HepG2 (cell line): Measurements from ENCODE around the gene C5orf34. TPM values are rescaled to one million over a fixed set of nuclear protein-coding genes. Genes with fewer than 3 reads are reported as not detected.

Experiments
- CCDC6 ChIP-seq: sonication (generic); formaldehyde crosslinking; IDR thresholded peaks from 2 replicates; pipeline ENCODE4 v1.8.1; 2022; ENCODE audit warnings: mild to moderate bottlenecking, missing genetic modification reagents, moderate library complexity
- ELF1 ChIP-seq: sonication (generic); formaldehyde crosslinking; IDR thresholded peaks from 2 replicates; pipeline ENCODE4 v1.4.0; 2020; ENCODE audit warnings: missing genetic modification reagents
- FOSL2 ChIP-seq: sonication (generic); formaldehyde crosslinking; IDR thresholded peaks from 2 replicates; pipeline ENCODE4 v1.4.0; 2020; ENCODE audit warnings: missing genetic modification reagents
- GABPA ChIP-seq, 2 experiments: IDR thresholded peaks; 2 replicates each; pipeline ENCODE4 v1.6.1; 2011 to 2016; ENCODE audit warnings: low read depth in 2 of 2, low read length in 1 of 2, missing biosample characterization in 1 of 2, missing genetic modification characterization in 1 of 2
- HCFC1 ChIP-seq: fragments of 150-350 bp; IDR thresholded peaks from 2 replicates; pipeline ENCODE4 v1.6.1; 2014; ENCODE audit warnings: low read depth, low read length
- HOXA3 ChIP-seq: sonication (generic); formaldehyde crosslinking; IDR thresholded peaks from 2 replicates; pipeline ENCODE4 v1.5.0; 2020; ENCODE audit warnings: missing genetic modification reagents
- MAF1 ChIP-seq: sonication (generic); formaldehyde crosslinking; IDR thresholded peaks from 2 replicates; pipeline ENCODE4 v1.5.0; 2020; ENCODE audit warnings: missing genetic modification reagents, borderline replicate concordance
- PATZ1 ChIP-seq: sonication (generic); formaldehyde crosslinking; IDR thresholded peaks from 2 replicates; pipeline ENCODE4 v1.4.0; 2020; ENCODE audit warnings: missing genetic modification reagents
- PRMT3 ChIP-seq: sonication (generic); formaldehyde crosslinking; IDR thresholded peaks from 2 replicates; pipeline ENCODE4 v1.8.1; 2022; ENCODE audit warnings: low read depth, mild to moderate bottlenecking, moderate library complexity, missing genetic modification reagents, borderline replicate concordance
- RNF2 ChIP-seq: fragments of 450-650 bp; conservative IDR thresholded peaks from 2 replicates; pipeline ENCODE4 v1.6.1; 2016; ENCODE audit warnings: low read depth
- SP1 ChIP-seq, 2 experiments: fragments of 450-650 bp in 1 of 2; sonication (generic) in 1 of 2; formaldehyde crosslinking in 1 of 2; IDR thresholded peaks; 2 replicates each; pipeline versions ENCODE4 v1.4.0 to v1.6.1; 2016 to 2020; ENCODE audit warnings: missing genetic modification reagents in 1 of 2
- SPEN ChIP-seq: sonication (generic); formaldehyde crosslinking; IDR thresholded peaks from 2 replicates; pipeline ENCODE4 v1.5.1; 2020; ENCODE audit warnings: low read depth, mild to moderate bottlenecking, missing genetic modification reagents
- SRSF1 ChIP-seq: fragments of 200-400 bp; formaldehyde crosslinking; optimal IDR thresholded peaks from 2 replicates; pipeline ENCODE3; 2017; ENCODE audit warnings: mild to moderate bottlenecking, low read depth, low read length, moderate library complexity
- THYN1 ChIP-seq: sonication (generic); formaldehyde crosslinking; IDR thresholded peaks from 2 replicates; pipeline ENCODE4 v1.8.1; 2023; ENCODE audit warnings: low read depth, mild to moderate bottlenecking, moderate library complexity, missing genetic modification reagents, borderline replicate concordance
- YY1 ChIP-seq: IDR thresholded peaks from 2 replicates; pipeline ENCODE4 v1.6.1; 2011; ENCODE audit warnings: low read length, low read depth, moderate library complexity, mild to moderate bottlenecking; ENCODE audit not compliant: insufficient read depth, insufficient replicate concordance
- ZHX1 ChIP-seq: sonication (generic); formaldehyde crosslinking; IDR thresholded peaks from 2 replicates; pipeline ENCODE4 v1.8.1; 2022; ENCODE audit warnings: low read depth, mild to moderate bottlenecking, missing genetic modification reagents
- ZNF253 ChIP-seq: sonication (generic); formaldehyde crosslinking; IDR thresholded peaks from 2 replicates; pipeline ENCODE4 v1.8.0; 2022; ENCODE audit warnings: mild to moderate bottlenecking, missing genetic modification reagents, borderline replicate concordance
- ZNF282 ChIP-seq: fragments of 450-650 bp; IDR thresholded peaks from 2 replicates; pipeline ENCODE4 v1.6.1; 2018; ENCODE audit not compliant: partially characterized antibody
- ZNF362 ChIP-seq: sonication (generic); formaldehyde crosslinking; IDR thresholded peaks from 2 replicates; pipeline ENCODE4 v1.4.0; 2020; ENCODE audit warnings: missing genetic modification reagents, mild to moderate bottlenecking, borderline replicate concordance
- ZNF547 ChIP-seq: sonication (generic); formaldehyde crosslinking; IDR thresholded peaks from 2 replicates; pipeline ENCODE4 v1.5.1; 2020; ENCODE audit warnings: mild to moderate bottlenecking, missing genetic modification reagents
- ZNF615 ChIP-seq: sonication (generic); formaldehyde crosslinking; IDR thresholded peaks from 2 replicates; pipeline ENCODE4 v1.5.0; 2020; ENCODE audit warnings: mild to moderate bottlenecking, missing genetic modification reagents, borderline replicate concordance
- polyA plus RNA-seq, 8 experiments: library from polyadenylated mRNA; depleted of rRNA in 3 of 8; stranded (reverse) in 7 of 8; unstranded in 1 of 8; fragments of >200 nt; fragmentation: Illumina TruSeq in 4 of 8; extraction: Trizol in 4 of 8; gene quantifications; 2 replicates each; pipeline versions ENCODE4 v1.2.1 to v1.2.3, GENCODE V29; 2011 to 2016; ENCODE audit warnings: low read depth in 4 of 8, missing spikeins in 1 of 8, mixed read lengths in 1 of 8; ENCODE audit not compliant: insufficient read depth in 1 of 8
- total RNA-seq, 5 experiments: library from RNA; depleted of rRNA; stranded (reverse); fragments of >200 nt; fragmentation: Illumina TruSeq; extraction: Trizol; gene quantifications; 2 replicates each; pipeline ENCODE4 v1.2.3, GENCODE V29; 2016; ENCODE audit warnings: low read depth in 1 of 5
- TF ChIP-seq, protein P1 (sequence below): IDR thresholded peaks from 2 replicates; pipeline ENCODE4 v1.6.1; 2016; ENCODE audit warnings: missing genetic modification reagents, missing compliant biosample characterization

Gene C5orf34
- total and polyA plus RNA-seq, 2 of the 13 experiments (the other 11 are each of a cell fraction or from before 2014, with no cell fraction given) = 3.2 to 6.4 TPM

DNA sequence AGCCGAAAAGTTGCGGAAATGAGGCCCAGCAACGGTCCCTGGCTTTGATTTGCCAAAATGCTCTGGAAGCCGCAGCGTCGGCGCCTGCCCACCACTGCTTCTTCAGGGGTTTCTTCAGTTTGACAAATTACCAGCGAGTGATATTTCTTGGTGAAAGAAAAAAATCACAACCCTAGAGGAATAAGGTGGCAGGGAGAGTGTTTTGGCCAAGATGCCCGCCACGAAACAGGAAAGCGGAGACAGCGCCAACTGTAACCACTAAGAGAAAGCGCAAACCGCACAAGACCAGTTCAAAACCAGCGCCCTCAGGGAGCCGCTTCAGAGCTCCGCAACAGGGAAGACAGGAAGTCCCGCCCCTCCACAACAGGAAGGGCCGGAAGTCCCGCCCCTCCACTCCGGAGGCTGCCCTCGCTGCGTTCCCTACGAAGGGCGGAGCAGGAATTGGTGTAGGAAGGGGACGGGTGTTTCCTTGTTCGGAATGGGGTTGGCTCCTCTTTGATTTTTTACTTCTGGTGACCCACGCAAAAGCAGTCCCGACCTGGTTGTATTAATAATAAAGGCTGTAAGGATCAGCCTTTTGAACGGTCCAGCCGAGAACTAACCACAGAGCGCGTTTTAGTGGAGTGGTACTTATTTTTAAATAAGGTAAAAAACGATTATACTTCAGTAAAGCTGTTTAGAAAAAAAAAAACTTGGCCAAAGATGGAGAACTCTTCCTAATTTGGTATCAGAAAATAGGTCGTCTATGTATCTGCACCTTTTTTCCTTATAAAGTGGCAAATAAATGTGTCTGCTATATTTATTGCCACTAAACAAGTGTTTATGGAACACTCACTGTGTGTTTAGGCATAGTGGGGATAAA, at the start of gene C5orf34 (continued):
- peak; percentile 48 for TF ChIP-seq SRSF1
- TF ChIP-seq YY1 = no peak
- TF ChIP-seq ZNF253 (CRISPR knock-in tag) = 0 out of 2 replicates have a peak, but pooled peaks have one; percentile 57
- TF ChIP-seq ZHX1 (CRISPR knock-in tag) = 0 out of 2 replicates have a peak, but pooled peaks have one; percentile 25
- TF ChIP-seq PRMT3 (CRISPR knock-in tag) = 0 out of 2 replicates have a peak, but pooled peaks have one; percentile 38
- no peak for TF ChIP-seq SP1 (IDR thresholded peaks at IDR 0.05)
- 0 out of 2 replicates have a peak, but pooled peaks have one; percentile 32 for TF ChIP-seq SP1 (CRISPR knock-in tag; IDR thresholded peaks at IDR 0.05)
- peak; percentile 85 for TF ChIP-seq ELF1 (CRISPR knock-in tag)
- TF ChIP-seq MAF1 (CRISPR knock-in tag) = no peak
- peak; percentile 64; the same call in 1 of the 2 replicates for TF ChIP-seq ZNF362 (CRISPR knock-in tag)
- TF ChIP-seq ZNF547 (CRISPR knock-in tag) = no peak
- TF ChIP-seq, protein P1, sequence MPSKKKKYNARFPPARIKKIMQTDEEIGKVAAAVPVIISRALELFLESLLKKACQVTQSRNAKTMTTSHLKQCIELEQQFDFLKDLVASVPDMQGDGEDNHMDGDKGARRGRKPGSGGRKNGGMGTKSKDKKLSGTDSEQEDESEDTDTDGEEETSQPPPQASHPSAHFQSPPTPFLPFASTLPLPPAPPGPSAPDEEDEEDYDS (CRISPR knock-in tag) = peak; percentile 88
- TF ChIP-seq ZNF282 = no peak
- TF ChIP-seq ZNF615 = no peak
- no peak for TF ChIP-seq RNF2
- TF ChIP-seq GABPA (IDR thresholded peaks at IDR 0.05; ENCODE audit: low read depth, low read length) = peak; percentile 98
- peak; percentile 98 for TF ChIP-seq GABPA (CRISPR knock-in tag; IDR thresholded peaks at IDR 0.05; ENCODE audit: low read depth)
- TF ChIP-seq FOSL2 (CRISPR knock-in tag) = 0 out of 2 replicates have a peak, but pooled peaks have one; percentile 32
- peak; percentile 34; the same call in 1 of the 2 replicates for TF ChIP-seq HCFC1
- TF ChIP-seq SPEN = peak; percentile 50; the same call in 1 of the 2 replicates
- TF ChIP-seq PATZ1 = 0 out of 2 replicates have a peak, but pooled peaks have one; percentile 9
- no peak for TF ChIP-seq THYN1 (CRISPR knock-in tag)
- TF ChIP-seq HOXA3 (CRISPR knock-in tag) = peak; percentile 72
- TF ChIP-seq CCDC6 (CRISPR knock-in tag) = peak; percentile 77; the same call in 1 of the 2 replicates
